ENCODE results near the gene B3GALT2.

Gene B3GALT2

GRCh38 chr1:193181536-193181935 lies 4.9 kb downstream of the B3GALT2 start:
- no peak for DNase-seq

DNA sequence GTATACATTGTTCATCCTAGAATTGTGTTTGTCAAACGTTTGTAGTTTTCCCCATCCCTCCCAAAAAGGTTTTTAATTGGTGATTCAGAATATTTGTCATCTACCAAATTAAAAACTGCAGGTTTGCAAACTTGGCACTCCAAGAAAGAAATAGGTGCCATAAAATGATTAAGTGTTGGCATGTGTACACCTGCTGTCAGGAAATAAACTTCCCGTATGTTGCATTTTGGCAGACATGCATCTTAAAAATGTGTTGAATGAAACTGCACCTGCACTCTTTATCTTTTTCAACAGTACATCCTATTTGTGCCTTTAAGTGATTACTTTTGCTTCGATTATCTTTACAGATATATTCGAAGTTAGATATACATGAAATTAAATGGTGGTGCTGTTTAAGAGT lies 7.3 kb downstream of the B3GALT2 start:
- DNase-seq = no peak

DNA sequence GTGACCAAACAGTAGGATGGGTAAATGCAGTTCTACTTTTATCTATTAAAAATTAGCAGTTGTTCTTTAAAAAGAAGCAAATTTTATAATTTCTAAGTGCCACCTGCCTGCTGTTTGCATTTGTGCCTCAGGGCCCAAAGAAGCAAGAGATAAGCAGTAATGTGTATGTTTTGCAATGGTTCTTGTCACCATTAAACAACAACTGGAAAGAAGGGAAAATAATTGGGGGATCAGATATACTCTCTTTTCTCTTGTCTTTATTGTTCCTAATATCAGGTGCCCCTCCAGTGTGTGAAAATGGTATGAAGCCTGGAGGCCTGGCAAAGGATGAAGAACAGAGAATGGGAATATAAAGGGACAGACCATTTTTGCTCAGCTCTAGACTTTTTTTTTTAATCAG lies 9.6 kb downstream of the B3GALT2 start:
- no peak for DNase-seq

DNA sequence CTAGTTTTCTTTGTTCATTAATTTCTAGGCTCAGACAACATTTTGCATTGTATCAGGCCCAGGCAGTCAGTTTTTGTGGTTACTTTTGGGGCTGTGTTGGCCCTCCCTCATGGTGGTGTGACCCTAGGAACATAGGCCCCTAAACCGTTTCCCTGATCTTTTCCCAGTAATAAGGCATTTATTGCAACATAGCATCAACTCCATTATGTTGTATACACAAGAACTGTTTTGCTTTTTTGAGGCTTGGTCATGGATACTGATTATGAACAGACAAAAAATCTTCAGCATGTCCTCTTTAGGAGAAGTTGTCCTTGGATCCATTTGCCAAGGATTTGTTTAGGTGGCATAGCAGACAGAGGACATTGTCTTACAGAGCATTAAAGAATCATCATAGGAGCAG lies 10.3 kb downstream of the B3GALT2 start:
- no peak for DNase-seq

DNA sequence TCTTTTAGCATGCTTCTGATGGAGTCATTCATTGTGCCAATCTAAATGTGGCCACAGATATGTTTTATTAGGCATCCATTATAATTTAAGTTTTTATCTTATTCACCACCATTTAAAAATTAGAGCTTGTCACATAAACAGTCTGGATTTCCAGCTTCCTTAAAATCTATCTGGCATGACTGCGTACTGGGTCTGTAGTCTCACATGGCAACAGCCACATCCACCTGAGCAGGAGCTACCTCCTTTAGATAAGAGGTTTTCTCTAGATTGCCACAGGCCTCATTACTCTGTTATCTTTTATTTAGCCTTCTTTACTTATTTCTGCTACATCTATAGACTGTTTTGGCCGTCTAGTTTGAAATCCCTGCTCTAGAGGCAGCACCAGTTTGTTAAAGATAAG lies 29.1 kb downstream of the B3GALT2 start:
- DNase-seq = no peak

DNA sequence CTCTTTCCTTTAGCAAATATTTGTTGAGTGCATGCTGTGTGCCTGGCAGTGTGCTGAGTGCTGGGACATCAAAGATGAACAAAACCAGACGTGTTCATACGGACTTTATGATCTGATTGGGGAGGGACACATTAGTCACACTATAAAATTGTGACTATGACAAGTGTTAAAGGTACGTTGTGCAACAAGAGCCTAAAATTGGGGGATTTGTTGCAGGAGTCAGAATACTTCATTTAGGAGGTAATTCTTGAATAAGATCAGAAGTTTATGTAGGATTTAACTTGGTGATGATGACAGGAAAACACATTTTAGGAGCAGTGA lies 29.6 kb downstream of the B3GALT2 start:
- DNase-seq = no peak

GRCh38 chr1:193156117-193156821 lies 30.1 kb downstream of the B3GALT2 start:
- DNase-seq = no peak

GRCh38 chr1:193144999-193145398 lies 41.4 kb downstream of the B3GALT2 start:
- no peak for DNase-seq

- no peak for DNase-seq
Measured at GRCh38 chr1:193144361-193144938, 42.0 kb downstream of the B3GALT2 start.

DNA sequence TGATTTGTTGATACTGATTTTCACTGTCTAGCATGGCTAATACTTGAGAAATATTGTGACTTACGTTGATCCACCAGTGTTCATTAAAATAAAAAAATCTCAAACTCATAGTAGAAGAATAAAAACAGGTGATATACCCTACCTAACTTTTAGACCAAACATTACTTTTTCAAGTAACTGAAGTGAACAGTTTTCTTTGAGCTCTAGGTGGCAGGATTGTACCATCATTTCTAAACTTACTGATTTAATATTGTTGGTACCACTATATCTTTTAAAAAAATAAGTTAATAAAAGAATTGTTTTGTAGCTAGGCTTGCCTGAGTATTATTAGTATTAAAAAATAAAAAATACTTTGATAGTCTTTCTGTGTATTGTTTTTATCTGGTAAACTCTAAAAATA lies 43.1 kb downstream of the B3GALT2 start:
- no peak for DNase-seq

- no peak for DNase-seq
Measured at GRCh38 chr1:193142409-193142808, 44.0 kb downstream of the B3GALT2 start.

GRCh38 chr1:193141804-193142203 lies 44.6 kb downstream of the B3GALT2 start:
- DNase-seq = no peak

DNA sequence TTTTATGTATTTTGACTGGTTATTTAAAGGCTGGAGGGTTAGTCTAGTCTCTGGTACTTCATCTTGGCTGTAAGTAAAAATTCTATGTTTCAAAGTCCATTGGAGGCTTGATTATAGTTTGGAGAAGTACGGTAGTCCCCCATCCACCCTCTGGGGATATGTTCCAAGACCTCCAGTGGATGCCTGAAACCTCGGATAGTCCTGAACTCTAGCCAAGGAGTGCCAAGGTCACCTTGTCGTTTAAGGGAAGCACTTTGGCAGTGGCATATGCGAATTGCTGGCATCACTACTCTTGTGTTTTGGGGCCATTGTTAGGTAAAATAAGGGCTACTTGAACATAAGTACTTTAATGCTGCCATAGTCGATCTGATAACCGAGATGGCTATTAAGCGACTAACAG lies 46.2 kb downstream of the B3GALT2 start:
- DNase-seq = no peak

GRCh38 chr1:193131266-193131860 lies 55.0 kb downstream of the B3GALT2 start:
- no peak for DNase-seq

Measured in suppressor macrophage treated with lipopolysaccharide for 4 hours (primary cell).